HCT116 (cell line): Measurements from ENCODE around the gene RALGPS1.

Source experiments
- CTCF ChIP-seq, 3 experiments: fragments of 200-600 bp in 1 of 3; sonication (generic) in 1 of 3; IDR thresholded peaks in 2 of 3; conservative IDR thresholded peaks in 1 of 3; 2 replicates each; pipeline ENCODE4 v1.5.1; 2012 to 2017; ENCODE audit warnings: low read depth in 2 of 3, low read length in 2 of 3, antibody characterized with exemption in 1 of 3, borderline replicate concordance in 1 of 3, control low read depth in 1 of 3, mild to moderate bottlenecking in 1 of 3, mixed read lengths in 1 of 3, mixed run types in 1 of 3, moderate library complexity in 1 of 3; ENCODE audit not compliant: insufficient read depth in 1 of 3
- EZH2 ChIP-seq: fragments of 200-600 bp; sonication (generic); IDR thresholded peaks from 2 replicates; pipeline ENCODE4 v1.6.1; 2017; ENCODE audit warnings: antibody characterized with exemption, mixed run types
- MAX ChIP-seq: IDR thresholded peaks from 2 replicates; pipeline ENCODE4 v1.6.1; 2012
- POLR2A ChIP-seq: IDR thresholded peaks from 2 replicates; pipeline ENCODE4 v1.7.0; 2011; ENCODE audit warnings: borderline replicate concordance; ENCODE audit not compliant: insufficient read depth, insufficient read length; ENCODE audit errors: extremely low read depth
- POLR2AphosphoS5 ChIP-seq: IDR thresholded peaks from 2 replicates; pipeline ENCODE4 v1.6.1; 2011; ENCODE audit warnings: mild to moderate bottlenecking, low read depth, low read length, moderate library complexity

GRCh38 chr9:126981218-126981617 lies 66.6 kb downstream of the RALGPS1 start:
- TF ChIP-seq MAX = no peak
- no peak for TF ChIP-seq CTCF (IDR thresholded peaks at IDR 0.05 in 2 of 3, conservative IDR thresholded peaks at IDR 0.05 in 1 of 3; ENCODE audit: borderline replicate concordance in 1 of 3, insufficient read depth in 1 of 3, low read depth in 2 of 3, low read length in 2 of 3)
- no peak for TF ChIP-seq POLR2A
- no peak for TF ChIP-seq EZH2
- TF ChIP-seq POLR2AphosphoS5 = no peak
